Prostate gland (tissue), 2 donors: Measurements from ENCODE around the gene JAKMIP2. TPM values are rescaled to one million over a fixed set of nuclear protein-coding genes. Genes with fewer than 3 reads are reported as not detected.
"Not testable (repeated sequence)": the region's sequence is repeated elsewhere in the genome, so short reads cannot be mapped to it uniquely, and the experiment has no call there.

Experiments
- DNase-seq: peaks from one replicate; pipeline ENCODE4 v3.0.0-alpha.2; 2019; ENCODE audit warnings: low spot score
- H3K27ac ChIP-seq, 2 donors: fragments of 200-600 bp; sonication (generic); 2 replicates each; pipeline ENCODE4 v1.5.1; 2017 to 2019
- H3K27me3 ChIP-seq: fragments of 200-600 bp; sonication (generic); replicated peaks from 2 replicates; pipeline ENCODE4 v1.5.1; 2019; ENCODE audit not compliant: insufficient read depth
- H3K36me3 ChIP-seq, 2 donors: fragments of 200-600 bp; sonication (generic); 1 replicate in 1 of 2; 2 replicates in 1 of 2; pipeline versions ENCODE4 v1.5.1 to v1.8.1; 2017 to 2019
- H3K4me1 ChIP-seq: fragments of 200-600 bp; sonication (generic); replicated peaks from 2 replicates; pipeline ENCODE4 v1.5.1; 2019
- H3K4me3 ChIP-seq, 2 donors: fragments of 200-600 bp; sonication (generic); 2 replicates each; pipeline ENCODE4 v1.5.1; 2017 to 2019
- H3K9me3 ChIP-seq: fragments of 200-600 bp; sonication (generic); 2 replicates; pipeline ENCODE4 v1.5.1; 2017
- POLR2A ChIP-seq: fragments of 450-650 bp; IDR thresholded peaks from one replicate; pipeline ENCODE4 v1.6.1; 2016; ENCODE audit warnings: antibody characterized with exemption, mild to moderate bottlenecking
- POLR2AphosphoS5 ChIP-seq: sonication (generic); formaldehyde crosslinking; IDR thresholded peaks from one replicate; pipeline ENCODE4 v1.6.1; 2017; ENCODE audit warnings: antibody characterized with exemption
- WGBS: methylation state at CpG from one replicate; pipeline ENCODE4 v1.1.5; 2018; 5-methylcytosine and 5-hydroxymethylcytosine counted together
- intact Hi-C: fragments of 100-400 bp; cut with DNase I; formaldehyde crosslinking; loops from one replicate; pipeline ENCODE4 v1.14.2; 2022
- total RNA-seq, 2 donors: library from RNA; depleted of rRNA; stranded (reverse); fragments of >200 nt; gene quantifications; one replicate each; pipeline ENCODE4 v1.1.0, GENCODE V29; 2016
- TF ChIP-seq, protein P1 (sequence below), 4 experiments: fragments of 200-600 bp in 2 of 4; fragments of 450-650 bp in 2 of 4; sonication (generic) in 2 of 4; IDR thresholded peaks; 1 replicate in 3 of 4; 2 replicates in 1 of 4; pipeline ENCODE4 v1.5.1; 2016 to 2019; ENCODE audit warnings: antibody characterized with exemption in 4 of 4, mild to moderate bottlenecking in 2 of 4, moderate library complexity in 2 of 4

JAKMIP2 gene
- total RNA-seq: 1 to 10 TPM in 1 of 2 donors, under 1 TPM in 1; 0.85 to 1.2 TPM

DNA sequence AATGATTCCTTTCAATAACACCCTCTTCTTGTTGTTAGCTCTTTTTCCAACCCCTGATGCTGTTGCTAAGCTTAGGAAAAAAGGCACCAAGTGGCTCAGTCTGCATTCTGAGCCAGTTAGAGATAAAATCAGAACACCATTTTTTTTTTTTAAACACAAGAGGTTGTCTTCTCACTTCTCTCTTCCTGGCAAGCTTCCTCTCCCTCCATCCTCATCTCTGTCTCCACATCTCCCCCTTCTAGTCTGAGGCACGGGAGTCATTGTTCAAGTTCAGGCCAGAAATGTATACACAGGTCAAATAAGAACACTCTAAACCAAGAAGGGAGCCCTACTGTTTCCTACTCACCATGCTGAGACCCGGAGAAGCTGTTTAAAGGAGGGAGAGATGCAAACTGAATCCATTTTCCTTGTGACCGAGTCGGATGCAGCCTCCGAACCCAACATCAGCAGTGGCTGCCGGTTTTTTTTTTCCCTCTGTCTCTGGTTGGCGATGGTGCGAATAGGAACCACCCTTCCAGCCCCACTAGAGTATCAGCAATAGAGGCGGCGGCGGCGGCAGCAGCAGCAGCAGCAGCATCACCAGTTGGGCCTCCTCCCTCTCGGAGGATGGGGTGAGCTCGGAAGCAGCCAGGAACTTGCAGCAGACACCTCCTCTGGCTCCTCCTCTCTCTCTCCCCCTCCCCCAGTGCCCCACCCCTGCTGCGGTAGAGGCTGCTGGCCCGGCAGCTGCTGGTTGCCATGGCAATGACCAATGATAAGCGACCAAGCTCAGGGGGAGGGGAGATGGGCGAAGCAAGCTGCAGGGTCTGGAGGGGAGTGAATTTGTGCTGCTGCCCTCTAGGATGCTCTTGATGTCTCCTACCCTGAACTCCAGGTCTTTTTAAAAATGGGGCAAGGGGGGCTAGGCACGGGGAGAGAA lies at the start of gene JAKMIP2:
Gene JAKMIP2 (minus strand): TSS at position 619 of the 919 bp plus-strand sequence. CDS start 110,922 bp downstream, outside the sequence.
- H3K9me3 ChIP-seq: no peaks in the 10 kb centered on the region
- intact Hi-C loops: no loop called here
- H3K4me3 ChIP-seq: no peak within 1 kb of the TSS
- 1% methylated on average over 19 of the region's 19 CpGs for WGBS
- H3K36me3 ChIP-seq: no peaks in the 10 kb centered on the region
- no peak within 1 kb of the TSS for H3K27ac ChIP-seq
- DNase-seq: peak; percentile 4
- H3K4me1 ChIP-seq: no peaks in the 10 kb centered on the region
- no peak for TF ChIP-seq POLR2A
- TF ChIP-seq POLR2AphosphoS5: no peak
- TF ChIP-seq, protein P1, sequence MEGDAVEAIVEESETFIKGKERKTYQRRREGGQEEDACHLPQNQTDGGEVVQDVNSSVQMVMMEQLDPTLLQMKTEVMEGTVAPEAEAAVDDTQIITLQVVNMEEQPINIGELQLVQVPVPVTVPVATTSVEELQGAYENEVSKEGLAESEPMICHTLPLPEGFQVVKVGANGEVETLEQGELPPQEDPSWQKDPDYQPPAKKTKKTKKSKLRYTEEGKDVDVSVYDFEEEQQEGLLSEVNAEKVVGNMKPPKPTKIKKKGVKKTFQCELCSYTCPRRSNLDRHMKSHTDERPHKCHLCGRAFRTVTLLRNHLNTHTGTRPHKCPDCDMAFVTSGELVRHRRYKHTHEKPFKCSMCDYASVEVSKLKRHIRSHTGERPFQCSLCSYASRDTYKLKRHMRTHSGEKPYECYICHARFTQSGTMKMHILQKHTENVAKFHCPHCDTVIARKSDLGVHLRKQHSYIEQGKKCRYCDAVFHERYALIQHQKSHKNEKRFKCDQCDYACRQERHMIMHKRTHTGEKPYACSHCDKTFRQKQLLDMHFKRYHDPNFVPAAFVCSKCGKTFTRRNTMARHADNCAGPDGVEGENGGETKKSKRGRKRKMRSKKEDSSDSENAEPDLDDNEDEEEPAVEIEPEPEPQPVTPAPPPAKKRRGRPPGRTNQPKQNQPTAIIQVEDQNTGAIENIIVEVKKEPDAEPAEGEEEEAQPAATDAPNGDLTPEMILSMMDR (IDR thresholded peaks at IDR 0.05): no peak
- peaks cover 2% of the 10 kb centered on the region for H3K27me3 ChIP-seq

DNA sequence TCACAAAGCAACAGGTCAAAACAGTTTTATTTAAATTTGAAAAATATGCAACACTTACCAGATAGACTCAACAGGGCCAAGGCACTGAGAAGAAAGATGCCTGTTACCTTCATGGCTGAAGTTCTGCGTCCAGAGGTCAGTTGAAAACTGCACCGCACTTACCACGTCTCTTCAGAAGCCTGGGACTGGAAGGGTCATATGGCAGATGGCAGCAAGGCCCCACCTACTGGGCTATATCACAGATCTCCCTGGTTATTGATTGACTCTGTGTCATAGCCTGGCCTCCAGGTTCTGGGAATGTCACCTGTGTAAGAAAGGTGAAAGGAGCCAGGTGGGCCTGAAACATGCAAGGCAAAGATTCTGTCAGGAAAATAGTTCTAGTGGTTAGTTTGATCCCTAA lies 48.9 kb upstream of the JAKMIP2 start, which contains the start of gene SPINK1:
Gene SPINK1 (minus strand): TSS at position 207 of the 400 bp plus-strand sequence. CDS start 94 bp downstream, at position 113.
- DNase-seq: no peak
- intact Hi-C loops: no loop called here
- no peak within 1 kb of the TSS for H3K27ac ChIP-seq
- H3K27me3 ChIP-seq: no peaks in the 10 kb centered on the region
- no peaks in the 10 kb centered on the region for H3K9me3 ChIP-seq
- no peaks in the 10 kb centered on the region for H3K4me1 ChIP-seq
- no peak within 1 kb of the TSS for H3K4me3 ChIP-seq
- 97% methylated on average over 3 of the region's 3 CpGs for WGBS
- no peaks in the 10 kb centered on the region for H3K36me3 ChIP-seq
- TF ChIP-seq, protein P1 (IDR thresholded peaks at IDR 0.05): no peak
- TF ChIP-seq POLR2AphosphoS5 (no peak), POLR2A (no peak)

DNA sequence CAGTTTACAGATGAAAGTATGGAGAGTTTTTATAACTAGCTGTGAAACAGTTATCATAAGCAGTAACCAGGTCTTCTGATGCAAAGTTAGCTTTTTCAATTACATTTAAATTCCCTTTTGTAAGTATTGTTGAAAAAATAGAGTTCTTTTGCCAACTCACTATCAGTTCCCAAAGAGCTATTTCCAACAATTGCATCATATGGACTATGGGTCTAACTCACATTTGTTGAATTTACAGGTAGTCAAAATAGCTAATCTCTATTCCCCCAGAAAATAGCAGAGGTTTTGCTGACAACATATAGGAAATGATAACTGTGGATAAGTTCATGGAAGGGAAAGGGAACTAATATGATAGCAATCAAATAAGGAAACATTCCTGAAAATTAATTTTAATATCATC lies 47.5 kb upstream of the JAKMIP2 start:
- no peak for DNase-seq
- Histone ChIP-seq H3K4me1 (no peaks in the 10 kb centered on the region), H3K4me3 (no peak overlapping the region), H3K36me3 (no peaks in the 10 kb centered on the region), H3K9me3 (no peaks in the 10 kb centered on the region), H3K27me3 (no peaks in the 10 kb centered on the region), H3K27ac (no peak overlapping the region)
- TF ChIP-seq POLR2AphosphoS5: no peak
- TF ChIP-seq, protein P1 (IDR thresholded peaks at IDR 0.05): no peak
- no peak for TF ChIP-seq POLR2A
- intact Hi-C loops: no loop called here

DNA sequence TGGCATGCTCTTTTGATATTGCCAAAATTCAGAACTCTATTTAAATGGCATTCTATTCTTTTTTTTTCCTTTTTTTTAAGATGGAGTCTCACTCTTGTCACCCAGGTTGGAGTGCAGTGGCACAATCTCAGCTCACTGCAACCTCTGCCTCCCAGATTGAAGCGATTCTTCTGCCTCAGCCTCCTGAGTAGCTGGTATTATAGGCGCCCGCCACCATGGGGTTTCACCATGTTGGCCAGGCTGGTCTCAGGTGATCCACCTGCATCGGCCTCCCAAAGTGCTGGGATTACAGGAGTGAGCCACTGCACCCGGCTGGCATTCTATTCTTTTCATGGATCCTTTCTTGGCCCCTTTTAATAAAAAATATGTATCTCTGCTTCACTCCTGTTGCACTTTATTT lies 44.5 kb upstream of the JAKMIP2 start:
- DNase-seq, H3K27ac ChIP-seq, H3K36me3 ChIP-seq, H3K4me3 ChIP-seq, H3K27me3 ChIP-seq, intact Hi-C loops, H3K4me1 ChIP-seq, H3K9me3 ChIP-seq: not testable (repeated sequence)
- 95% methylated on average over 5 of the region's 5 CpGs for WGBS

DNA sequence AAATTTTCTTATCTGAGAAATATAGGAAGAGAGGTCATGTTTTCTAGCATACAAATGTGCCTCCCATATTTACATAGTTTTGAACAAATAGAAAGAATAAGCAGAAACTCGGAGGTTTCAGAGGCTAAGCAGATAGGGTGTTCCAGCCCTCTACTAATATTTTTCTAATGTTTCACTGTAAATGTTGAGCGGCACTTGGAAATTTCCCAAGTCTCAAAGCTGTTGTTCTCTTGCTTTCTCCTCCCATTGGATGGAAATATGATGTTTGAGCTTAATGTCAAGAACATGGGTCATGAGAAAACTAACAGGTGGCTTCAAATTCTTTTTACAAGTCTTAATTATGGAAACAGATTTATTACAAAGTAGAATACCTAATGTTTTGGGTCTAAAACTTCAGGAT lies 43.8 kb upstream of the JAKMIP2 start:
- TF ChIP-seq, protein P1 (IDR thresholded peaks at IDR 0.05): no peak
- no peak for TF ChIP-seq POLR2AphosphoS5
- TF ChIP-seq POLR2A: no peak
- intact Hi-C loops: no loop called here
- 42% methylated on average over 2 of the region's 2 CpGs for WGBS
- Histone ChIP-seq H3K9me3 (no peaks in the 10 kb centered on the region), H3K27me3 (no peaks in the 10 kb centered on the region), H3K27ac (no peak overlapping the region), H3K36me3 (no peaks in the 10 kb centered on the region), H3K4me3 (no peak overlapping the region), H3K4me1 (no peaks in the 10 kb centered on the region)
- no peak for DNase-seq
